HepG2 (cell line): ENCODE results near the gene CCDC88A. TPM values are rescaled to one million over a fixed set of nuclear protein-coding genes. Genes with fewer than 3 reads are reported as not detected.

Experiments used
- ARID4A ChIP-seq: sonication (generic); formaldehyde crosslinking; IDR thresholded peaks from 2 replicates; pipeline ENCODE4 v1.5.0; 2020; ENCODE audit warnings: mild to moderate bottlenecking, missing genetic modification reagents, borderline replicate concordance
- ATF1 ChIP-seq: IDR thresholded peaks from 2 replicates; pipeline ENCODE4 v1.6.1; 2016; ENCODE audit warnings: mild to moderate bottlenecking, control low read depth
- FOSL1 ChIP-seq: sonication (generic); formaldehyde crosslinking; IDR thresholded peaks from 2 replicates; pipeline ENCODE4 v1.9.0; 2021; ENCODE audit warnings: missing genetic modification reagents, borderline replicate concordance
- HDAC2 ChIP-seq: sonication (generic); formaldehyde crosslinking; IDR thresholded peaks from 2 replicates; pipeline ENCODE4 v1.4.0; 2020; ENCODE audit warnings: missing genetic modification reagents
- MZF1 ChIP-seq: sonication (generic); formaldehyde crosslinking; IDR thresholded peaks from 2 replicates; pipeline ENCODE4 v1.8.1; 2023; ENCODE audit warnings: mild to moderate bottlenecking, missing genetic modification reagents, borderline replicate concordance
- NFE2 ChIP-seq: sonication (generic); formaldehyde crosslinking; IDR thresholded peaks from 2 replicates; pipeline ENCODE4 v1.4.0; 2020; ENCODE audit warnings: missing genetic modification reagents
- POLR2G ChIP-seq: fragments of 200-400 bp; formaldehyde crosslinking; IDR thresholded peaks from 2 replicates; pipeline ENCODE4 v1.6.1; 2018; ENCODE audit warnings: mild to moderate bottlenecking, low read depth, low read length, moderate library complexity
- RFX5 ChIP-seq: IDR thresholded peaks from 2 replicates; pipeline ENCODE4 v1.6.1; 2011; ENCODE audit warnings: low read depth, low read length, improper control_type of control experiment
- SATB2 ChIP-seq: sonication (generic); formaldehyde crosslinking; IDR thresholded peaks from 2 replicates; pipeline ENCODE4 v1.5.0; 2020; ENCODE audit warnings: missing genetic modification reagents
- TIGD3 ChIP-seq: sonication (generic); formaldehyde crosslinking; IDR thresholded peaks from 2 replicates; pipeline ENCODE4 v1.5.1; 2020; ENCODE audit warnings: mild to moderate bottlenecking, missing genetic modification reagents, borderline replicate concordance
- ZMYM4 ChIP-seq: sonication (generic); formaldehyde crosslinking; IDR thresholded peaks from 2 replicates; pipeline ENCODE4 v1.8.1; 2023; ENCODE audit warnings: mild to moderate bottlenecking, missing genetic modification reagents
- ZNF280B ChIP-seq: sonication (generic); formaldehyde crosslinking; IDR thresholded peaks from 2 replicates; pipeline ENCODE4 v1.5.0; 2020; ENCODE audit warnings: missing genetic modification reagents, mild to moderate bottlenecking, borderline replicate concordance
- ZNF484 ChIP-seq: sonication (generic); formaldehyde crosslinking; IDR thresholded peaks from 2 replicates; pipeline ENCODE4 v1.5.1; 2020; ENCODE audit warnings: mild to moderate bottlenecking, low read depth, missing genetic modification reagents, borderline replicate concordance
- ZNF770 ChIP-seq: sonication (generic); formaldehyde crosslinking; IDR thresholded peaks from 2 replicates; pipeline ENCODE4 v1.5.0; 2020; ENCODE audit warnings: mild to moderate bottlenecking, missing genetic modification reagents
- ZNF781 ChIP-seq: sonication (generic); formaldehyde crosslinking; IDR thresholded peaks from 2 replicates; pipeline ENCODE4 v1.5.1; 2020; ENCODE audit warnings: borderline replicate concordance, mild to moderate bottlenecking, missing genetic modification reagents; ENCODE audit errors: not compliant biosample characterization
- ZNF790 ChIP-seq: sonication (generic); formaldehyde crosslinking; IDR thresholded peaks from 2 replicates; pipeline ENCODE4 v1.8.0; 2022; ENCODE audit warnings: missing genetic modification reagents, mild to moderate bottlenecking, borderline replicate concordance
- ZNF839 ChIP-seq: sonication (generic); formaldehyde crosslinking; IDR thresholded peaks from 2 replicates; pipeline ENCODE4 v1.4.0; 2020; ENCODE audit warnings: missing genetic modification reagents, mild to moderate bottlenecking, borderline replicate concordance
- polyA plus RNA-seq, 8 experiments: library from polyadenylated mRNA; depleted of rRNA in 3 of 8; stranded (reverse) in 7 of 8; unstranded in 1 of 8; fragments of >200 nt; fragmentation: Illumina TruSeq in 4 of 8; extraction: Trizol in 4 of 8; gene quantifications; 2 replicates each; pipeline versions ENCODE4 v1.2.1 to v1.2.3, GENCODE V29; 2011 to 2016; ENCODE audit warnings: low read depth in 4 of 8, missing spikeins in 1 of 8, mixed read lengths in 1 of 8; ENCODE audit not compliant: insufficient read depth in 1 of 8
- total RNA-seq, 5 experiments: library from RNA; depleted of rRNA; stranded (reverse); fragments of >200 nt; fragmentation: Illumina TruSeq; extraction: Trizol; gene quantifications; 2 replicates each; pipeline ENCODE4 v1.2.3, GENCODE V29; 2016; ENCODE audit warnings: low read depth in 1 of 5

CCDC88A gene
- total and polyA plus RNA-seq, 2 of the 13 experiments (the other 11 are each of a cell fraction or from before 2014, with no cell fraction given), result 43.2 to 84.1 TPM

- TF ChIP-seq POLR2G (peak; percentile 99), ZNF790 (no peak), ARID4A (CRISPR knock-in tag) (peak; percentile 99), ZNF770 (CRISPR knock-in tag) (peak; percentile 99), NFE2 (CRISPR knock-in tag) (0 out of 2 replicates have a peak, but pooled peaks have one; percentile 29), FOSL1 (CRISPR knock-in tag) (no peak), ZNF484 (CRISPR knock-in tag) (no peak; the same call in 1 of the 2 replicates), SATB2 (peak; percentile 61; the same call in 1 of the 2 replicates), MZF1 (CRISPR knock-in tag) (no peak; the same call in 1 of the 2 replicates), TIGD3 (CRISPR knock-in tag) (no peak), ZMYM4 (CRISPR knock-in tag) (peak; percentile 99), ZNF280B (peak; percentile 94; the same call in 1 of the 2 replicates), ZNF781 (CRISPR knock-in tag) (peak; percentile 68), ATF1 (CRISPR knock-in tag) (peak; percentile 78), HDAC2 (peak; percentile 98), ZNF839 (CRISPR knock-in tag) (peak; percentile 98), RFX5 (peak; percentile 23; the same call in 1 of the 2 replicates)
Observed at GRCh38 chr2:55268907-55269644, 150.6 kb downstream of the CCDC88A start, which contains the start of gene MTIF2 (continued).
